T-helper 17 cell (primary cell): Measurements from ENCODE around the gene OBSCN. TPM values are rescaled to one million over a fixed set of nuclear protein-coding genes. Genes with fewer than 3 reads are reported as not detected.

Experiments
- ATAC-seq: fragments of 150-1000 bp; cut with Tn5 transposase; 2 replicates; pipeline ENCODE4 v1.10.0; 2021; ENCODE audit warnings: mild to moderate bottlenecking, moderate library complexity
- DNase-seq, 3 donors: peaks; one replicate each; pipeline versions ENCODE4 v3.0.0 to v3.0.0-alpha.2; 2020 to 2021
- H3K9me3 ChIP-seq: one replicate; pipeline ENCODE4 v1.7.0; 2013; ENCODE audit warnings: low read length, mild to moderate bottlenecking; ENCODE audit not compliant: control insufficient read depth, poor library complexity, severe bottlenecking
- H3K27ac Mint-ChIP-seq: one replicate; pipeline ENCODE4 v1.8.0; 2022; ENCODE audit warnings: mild to moderate bottlenecking, moderate library complexity, mixed read lengths
- H3K27me3 Mint-ChIP-seq: one replicate; pipeline ENCODE4 v1.8.0; 2022; ENCODE audit warnings: mixed read lengths
- H3K36me3 Mint-ChIP-seq: one replicate; pipeline ENCODE4 v1.8.0; 2022; ENCODE audit warnings: low read depth, mixed read lengths
- H3K4me1 Mint-ChIP-seq: one replicate; pipeline ENCODE4 v1.8.0; 2022; ENCODE audit warnings: mild to moderate bottlenecking, mixed read lengths
- H3K4me3 Mint-ChIP-seq: one replicate; pipeline ENCODE4 v1.8.0; 2022; ENCODE audit warnings: mild to moderate bottlenecking, moderate library complexity, mixed read lengths
- total RNA-seq, 4 donors: library from RNA in 2 of 4; stranded (reverse) in 2 of 4; gene quantifications; one replicate each; pipeline ENCODE4 v1.2.3 and lab custom pipeline; 2022 to 2026

The OBSCN gene
- total RNA-seq, 2 donors from 2014 or later: 23.1 to 34.2 TPM

- H3K4me3 Mint-ChIP-seq: no peak overlapping the region
- no peak for DNase-seq
- no peaks in the 10 kb centered on the region for H3K27me3 Mint-ChIP-seq
- ATAC-seq: no peak
- no peaks in the 10 kb centered on the region for H3K36me3 Mint-ChIP-seq
- peak overlapping the region; percentile 49 for H3K27ac Mint-ChIP-seq
- H3K4me1 Mint-ChIP-seq: no peaks in the 10 kb centered on the region
- no peaks in the 10 kb centered on the region for H3K9me3 ChIP-seq
Observed at GRCh38 chr1:228356897-228357680, 149.2 kb downstream of the OBSCN start.

- Mint-ChIP-seq H3K27me3 (no peaks in the 10 kb centered on the region), H3K36me3 (no peaks in the 10 kb centered on the region), H3K27ac (peak overlapping the region; percentile 49), H3K4me1 (no peaks in the 10 kb centered on the region), H3K4me3 (no peak overlapping the region)
- DNase-seq: no peak
- H3K9me3 ChIP-seq: no peaks in the 10 kb centered on the region
- no peak for ATAC-seq
Observed at GRCh38 chr1:228358039-228358763, 150.4 kb downstream of the OBSCN start.

GRCh38 chr1:228358764-228359612 is 151.1 kb downstream of the OBSCN start:
- no peaks in the 10 kb centered on the region for H3K36me3 Mint-ChIP-seq
- H3K9me3 ChIP-seq: no peaks in the 10 kb centered on the region
- no peak for ATAC-seq
- no peak overlapping the region for H3K27ac Mint-ChIP-seq
- no peaks in the 10 kb centered on the region for H3K27me3 Mint-ChIP-seq
- H3K4me3 Mint-ChIP-seq: no peak overlapping the region
- no peak for DNase-seq
- no peaks in the 10 kb centered on the region for H3K4me1 Mint-ChIP-seq

- H3K9me3 ChIP-seq: no peaks in the 10 kb centered on the region
- Mint-ChIP-seq H3K36me3 (no peaks in the 10 kb centered on the region), H3K4me3 (no peak overlapping the region), H3K4me1 (no peaks in the 10 kb centered on the region), H3K27me3 (no peaks in the 10 kb centered on the region), H3K27ac (no peak overlapping the region)
- no peak for DNase-seq
- ATAC-seq: no peak
Observed at GRCh38 chr1:228359613-228360532, 152.0 kb downstream of the OBSCN start.

- no peaks in the 10 kb centered on the region for H3K36me3 Mint-ChIP-seq
- no peaks in the 10 kb centered on the region for H3K27me3 Mint-ChIP-seq
- H3K4me3 Mint-ChIP-seq: no peak overlapping the region
- no peaks in the 10 kb centered on the region for H3K9me3 ChIP-seq
- H3K4me1 Mint-ChIP-seq: no peaks in the 10 kb centered on the region
- DNase-seq (no peak), ATAC-seq (no peak)
- no peak overlapping the region for H3K27ac Mint-ChIP-seq
Observed at GRCh38 chr1:228360533-228361313, 152.9 kb downstream of the OBSCN start.

GRCh38 chr1:228361314-228362140 is 153.7 kb downstream of the OBSCN start:
- H3K36me3 Mint-ChIP-seq: no peaks in the 10 kb centered on the region
- ATAC-seq: no peak
- DNase-seq: peak in 1 of 3 donors; percentile 10
- no peak overlapping the region for H3K4me3 Mint-ChIP-seq
- H3K27ac Mint-ChIP-seq: no peak overlapping the region
- no peaks in the 10 kb centered on the region for H3K27me3 Mint-ChIP-seq
- H3K4me1 Mint-ChIP-seq: no peaks in the 10 kb centered on the region
- H3K9me3 ChIP-seq: no peaks in the 10 kb centered on the region

- DNase-seq: peak in 1 of 3 donors; percentile 10
Observed at GRCh38 chr1:228362141-228362883, 154.5 kb downstream of the OBSCN start.

GRCh38 chr1:228362884-228363450 is 155.1 kb downstream of the OBSCN start:
- DNase-seq (no peak), ATAC-seq (no peak)
- Mint-ChIP-seq H3K27ac (no peak overlapping the region), H3K36me3 (no peaks in the 10 kb centered on the region), H3K27me3 (no peaks in the 10 kb centered on the region), H3K4me3 (no peak overlapping the region), H3K4me1 (no peaks in the 10 kb centered on the region)
- H3K9me3 ChIP-seq: no peaks in the 10 kb centered on the region

More at GRCh38 chr1:228362141-228362883, 154.5 kb downstream of the OBSCN start:
- H3K27me3 Mint-ChIP-seq: no peaks in the 10 kb centered on the region
- H3K4me1 Mint-ChIP-seq: no peaks in the 10 kb centered on the region
- H3K4me3 Mint-ChIP-seq: no peak overlapping the region
- ATAC-seq: no peak
- no peaks in the 10 kb centered on the region for H3K36me3 Mint-ChIP-seq
- no peak overlapping the region for H3K27ac Mint-ChIP-seq
- H3K9me3 ChIP-seq: no peaks in the 10 kb centered on the region

GRCh38 chr1:228363686-228364067 is 155.8 kb downstream of the OBSCN start:
- no peak overlapping the region for H3K27ac Mint-ChIP-seq
- H3K9me3 ChIP-seq: no peaks in the 10 kb centered on the region
- no peaks in the 10 kb centered on the region for H3K27me3 Mint-ChIP-seq
- ATAC-seq: no peak
- DNase-seq: no peak
- peaks cover under 1% of the 10 kb centered on the region for H3K4me1 Mint-ChIP-seq
- no peaks in the 10 kb centered on the region for H3K36me3 Mint-ChIP-seq
- no peak overlapping the region for H3K4me3 Mint-ChIP-seq

GRCh38 chr1:228364068-228364705 is 156.3 kb downstream of the OBSCN start:
- no peak overlapping the region for H3K4me3 Mint-ChIP-seq

More at GRCh38 chr1:228364068-228364705, 156.3 kb downstream of the OBSCN start:
- no peak for ATAC-seq
- H3K9me3 ChIP-seq: no peaks in the 10 kb centered on the region
- no peaks in the 10 kb centered on the region for H3K36me3 Mint-ChIP-seq
- DNase-seq: no peak
- H3K27ac Mint-ChIP-seq: no peak overlapping the region
- H3K4me1 Mint-ChIP-seq: peaks cover 2% of the 10 kb centered on the region
- no peaks in the 10 kb centered on the region for H3K27me3 Mint-ChIP-seq
